GM12872 (cell line): ENCODE results near the gene GNAS-AS1.

Source experiments
- TF ChIP-seq, protein P1 (sequence below): IDR thresholded peaks from 3 replicates; pipeline ENCODE4 v1.5.1; 2011; ENCODE audit warnings: low read depth, mild to moderate bottlenecking, low read length, moderate library complexity; ENCODE audit not compliant: insufficient read depth

Gene GNAS-AS1

DNA sequence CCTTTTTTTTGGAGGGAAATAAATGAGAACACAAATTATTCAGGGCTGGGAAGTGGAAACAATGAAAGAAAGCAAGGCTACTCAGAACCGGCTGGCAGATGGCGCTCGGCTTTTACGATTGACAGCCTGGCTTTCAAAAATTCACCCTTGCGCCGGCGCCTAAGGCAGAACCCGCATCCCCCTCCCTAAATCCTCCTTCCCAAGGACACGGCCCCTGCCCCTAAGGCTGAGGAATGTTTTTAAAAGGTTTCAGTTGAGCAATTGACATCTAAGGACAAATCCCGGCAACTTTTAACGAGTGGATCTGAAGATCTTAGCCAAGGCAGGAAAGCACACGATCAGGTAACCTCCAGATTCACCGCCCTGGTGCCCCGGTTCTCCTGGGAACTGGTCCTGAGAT, 18.1 kb upstream of the GNAS-AS1 start:
- TF ChIP-seq, protein P1, sequence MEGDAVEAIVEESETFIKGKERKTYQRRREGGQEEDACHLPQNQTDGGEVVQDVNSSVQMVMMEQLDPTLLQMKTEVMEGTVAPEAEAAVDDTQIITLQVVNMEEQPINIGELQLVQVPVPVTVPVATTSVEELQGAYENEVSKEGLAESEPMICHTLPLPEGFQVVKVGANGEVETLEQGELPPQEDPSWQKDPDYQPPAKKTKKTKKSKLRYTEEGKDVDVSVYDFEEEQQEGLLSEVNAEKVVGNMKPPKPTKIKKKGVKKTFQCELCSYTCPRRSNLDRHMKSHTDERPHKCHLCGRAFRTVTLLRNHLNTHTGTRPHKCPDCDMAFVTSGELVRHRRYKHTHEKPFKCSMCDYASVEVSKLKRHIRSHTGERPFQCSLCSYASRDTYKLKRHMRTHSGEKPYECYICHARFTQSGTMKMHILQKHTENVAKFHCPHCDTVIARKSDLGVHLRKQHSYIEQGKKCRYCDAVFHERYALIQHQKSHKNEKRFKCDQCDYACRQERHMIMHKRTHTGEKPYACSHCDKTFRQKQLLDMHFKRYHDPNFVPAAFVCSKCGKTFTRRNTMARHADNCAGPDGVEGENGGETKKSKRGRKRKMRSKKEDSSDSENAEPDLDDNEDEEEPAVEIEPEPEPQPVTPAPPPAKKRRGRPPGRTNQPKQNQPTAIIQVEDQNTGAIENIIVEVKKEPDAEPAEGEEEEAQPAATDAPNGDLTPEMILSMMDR = no peak

DNA sequence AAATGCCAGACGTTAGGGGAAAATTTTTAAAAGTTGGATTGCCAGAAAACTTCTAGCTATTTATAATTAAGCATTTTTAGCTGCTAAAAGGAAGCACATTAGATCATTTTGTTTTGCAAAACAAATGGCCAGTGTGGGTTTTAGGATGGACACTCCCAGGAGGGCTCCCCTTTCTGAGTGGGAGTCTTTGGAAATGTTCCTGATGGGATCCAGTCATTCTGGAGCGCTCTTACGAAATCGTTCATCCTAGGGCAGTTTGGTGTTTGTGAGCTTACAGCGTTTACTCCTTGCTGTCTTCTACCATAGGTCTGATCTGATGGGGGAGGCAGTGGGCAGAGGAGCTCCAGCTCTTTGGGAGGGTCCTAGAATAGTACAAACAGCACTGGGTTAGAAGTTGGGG, 16.5 kb upstream of the GNAS-AS1 start:
- TF ChIP-seq, protein P1 = no peak

DNA sequence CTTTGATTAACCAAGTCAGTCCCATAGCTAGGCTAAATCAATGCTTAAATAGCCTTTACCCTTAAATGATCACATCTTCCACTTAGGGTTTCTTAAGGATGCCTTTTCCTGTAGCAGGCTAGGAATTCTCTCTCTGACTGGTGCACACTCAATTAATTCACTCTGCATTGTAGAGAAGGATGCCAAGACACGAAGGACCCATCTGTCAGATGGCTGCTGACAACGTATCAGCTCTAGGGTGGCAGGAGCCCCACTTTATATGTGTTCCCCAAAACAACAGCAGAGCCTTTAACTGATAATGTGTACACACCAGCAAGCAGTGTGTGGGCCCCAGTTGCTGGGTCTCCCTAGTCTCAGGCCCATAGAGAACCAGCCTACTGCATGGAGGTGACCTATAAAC, 15.1 kb upstream of the GNAS-AS1 start:
- TF ChIP-seq, protein P1 = no peak

DNA sequence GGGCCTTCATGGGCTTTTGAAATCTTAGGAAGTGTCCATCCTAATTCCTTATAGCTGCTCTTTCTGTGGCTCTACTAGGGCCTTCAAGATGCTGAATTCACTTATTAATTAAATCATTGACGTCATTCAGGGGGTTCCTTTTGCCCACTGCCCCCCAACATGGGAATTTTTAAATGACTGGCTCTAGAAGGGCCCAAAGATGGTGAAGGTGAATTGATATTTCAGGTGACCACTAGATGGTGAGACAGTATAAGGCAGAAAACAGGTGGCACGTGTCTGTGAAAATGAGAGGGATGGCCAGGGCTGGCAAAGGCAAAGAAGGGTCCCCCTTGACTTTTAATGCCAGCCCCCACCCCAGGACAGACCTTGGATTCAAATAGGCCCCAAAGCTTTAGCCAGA, 13.6 kb upstream of the GNAS-AS1 start:
- TF ChIP-seq, protein P1 = peak; percentile 54

DNA sequence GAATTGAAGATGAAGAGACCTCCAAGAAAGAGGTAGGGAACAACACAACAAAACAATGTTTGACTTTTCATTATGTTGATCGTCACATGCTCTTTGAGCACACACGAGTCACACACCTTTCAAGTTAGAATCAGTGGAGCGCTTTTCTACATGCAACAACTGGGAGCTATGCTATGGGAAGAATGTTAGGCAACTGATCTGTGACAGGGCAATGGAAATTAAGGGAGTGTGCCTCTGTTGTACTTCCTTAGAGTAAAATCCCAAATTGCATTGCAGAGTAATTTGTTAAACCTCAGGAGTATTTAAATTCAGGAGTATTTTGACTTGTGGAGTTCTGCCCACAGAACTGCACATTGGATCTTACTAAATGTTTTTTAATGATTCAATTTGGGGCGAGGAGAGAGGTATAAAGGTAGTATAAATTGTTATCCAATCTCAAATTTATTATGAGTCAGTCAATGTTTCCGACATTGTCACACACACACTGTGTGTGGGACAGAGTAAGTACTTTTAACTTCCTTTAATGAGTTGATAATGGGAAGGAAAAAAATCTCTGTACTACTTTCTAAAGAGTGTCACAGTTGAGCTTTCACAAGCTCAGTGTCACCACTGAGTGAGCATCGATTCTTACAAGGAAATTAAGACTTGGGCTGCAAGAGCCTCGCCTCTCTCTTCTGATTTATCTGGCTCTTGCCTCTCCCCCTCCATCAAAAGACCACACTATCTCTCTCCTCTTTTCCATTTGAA, 12.5 kb upstream of the GNAS-AS1 start:
- TF ChIP-seq, protein P1 = no peak

DNA sequence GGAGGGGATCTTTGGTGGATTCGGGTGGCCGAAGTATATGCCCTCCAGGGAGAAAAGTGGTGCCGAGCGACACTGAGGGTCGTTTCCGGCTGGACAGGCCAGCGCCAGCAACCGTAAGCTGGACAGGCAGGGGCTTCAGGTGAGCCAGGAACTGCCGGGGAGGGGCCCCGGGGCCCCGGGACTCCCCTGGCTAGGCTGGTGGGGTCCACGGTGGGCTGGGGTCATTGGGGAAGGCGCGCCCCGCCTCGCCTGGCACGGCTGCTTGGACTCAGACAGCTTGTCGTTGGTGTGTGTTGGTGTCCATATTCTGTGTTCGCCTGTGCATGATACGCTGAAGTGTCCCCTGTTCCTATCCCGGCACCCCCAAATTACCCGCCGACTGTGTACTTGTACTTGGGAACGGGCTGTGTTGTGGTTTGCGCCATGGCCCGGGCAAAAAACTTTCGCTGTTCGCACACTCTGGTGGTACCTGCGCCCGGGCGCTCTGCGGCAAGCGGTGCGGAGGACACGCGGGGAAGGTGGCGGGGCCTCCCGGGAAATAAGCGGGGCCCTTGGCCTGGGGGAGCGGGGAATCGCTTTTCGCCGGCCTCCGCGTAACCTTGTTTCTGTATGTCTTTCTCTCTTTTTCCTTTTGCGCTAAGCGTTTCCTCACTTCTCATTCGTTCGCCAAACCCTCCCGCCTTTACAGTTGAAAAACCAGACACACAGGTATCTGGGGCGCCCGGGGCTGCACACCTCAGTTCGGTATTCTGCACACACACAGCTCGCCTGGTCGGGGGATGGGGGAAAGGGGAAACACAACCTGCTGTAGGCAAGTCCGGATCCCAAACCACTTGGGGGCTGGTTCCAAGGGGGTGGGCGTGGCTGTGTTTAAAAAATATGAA, 5.0 kb upstream of the GNAS-AS1 start:
- TF ChIP-seq, protein P1 = no peak

DNA sequence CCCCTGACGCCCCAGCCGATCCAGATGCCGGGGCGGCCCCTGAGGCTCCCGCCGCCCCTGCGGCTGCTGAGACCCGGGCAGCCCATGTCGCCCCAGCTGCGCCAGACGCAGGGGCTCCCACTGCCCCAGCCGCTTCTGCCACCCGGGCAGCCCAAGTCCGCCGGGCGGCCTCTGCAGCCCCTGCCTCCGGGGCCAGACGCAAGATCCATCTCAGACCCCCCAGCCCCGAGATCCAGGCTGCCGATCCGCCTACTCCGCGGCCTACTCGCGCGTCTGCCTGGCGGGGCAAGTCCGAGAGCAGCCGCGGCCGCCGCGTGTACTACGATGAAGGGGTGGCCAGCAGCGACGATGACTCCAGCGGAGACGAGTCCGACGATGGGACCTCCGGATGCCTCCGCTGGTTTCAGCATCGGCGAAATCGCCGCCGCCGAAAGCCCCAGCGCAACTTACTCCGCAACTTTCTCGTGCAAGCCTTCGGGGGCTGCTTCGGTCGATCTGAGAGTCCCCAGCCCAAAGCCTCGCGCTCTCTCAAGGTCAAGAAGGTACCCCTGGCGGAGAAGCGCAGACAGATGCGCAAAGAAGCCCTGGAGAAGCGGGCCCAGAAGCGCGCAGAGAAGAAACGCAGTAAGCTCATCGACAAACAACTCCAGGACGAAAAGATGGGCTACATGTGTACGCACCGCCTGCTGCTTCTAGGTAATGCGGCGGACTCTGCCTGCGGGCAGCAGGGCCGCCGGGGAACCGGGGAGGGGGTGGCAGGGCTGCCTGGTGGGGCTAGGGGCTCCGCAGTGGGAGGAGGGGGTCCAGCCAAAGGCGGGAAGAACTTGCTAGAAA, 4.2 kb upstream of the GNAS-AS1 start:
- TF ChIP-seq, protein P1 = no peak
